GM12878 (cell line): ENCODE results near the gene THUMPD2. TPM values are rescaled to one million over a fixed set of nuclear protein-coding genes. Genes with fewer than 3 reads are reported as not detected.

ENCODE experiments used
- ATAC-seq: fragments of 200-7000 bp; cut with Tn5 transposase; 3 replicates; pipeline ENCODE4 v1.9.1; 2020; ENCODE audit warnings: mild to moderate bottlenecking, moderate library complexity
- BruUV-seq: library from RNA; stranded (reverse); fragments of 400-500 nt; replicated peaks from 2 replicates; lab custom pipeline; 2021; lab: Mats Ljungman, UMichigan
- CTCF ChIA-PET: fragments of 300-600 bp; sonication (Branson Sonifier 250); formaldehyde crosslinking; extraction: SDS; loops from one replicate; lab custom pipeline; 2021; ENCODE audit warnings: inconsistent platforms; lab: Yijun Ruan, JAX
- POLR2A ChIA-PET: fragments of 350-600 bp; formaldehyde crosslinking; extraction: SDS; loops from one replicate; lab custom pipeline; 2021; ENCODE audit warnings: inconsistent platforms; lab: Charles Lee
- RAD21 ChIA-PET: fragments of 300-600 bp; sonication (Branson Sonifier 250); formaldehyde crosslinking; loops from one replicate; lab custom pipeline; 2023; ENCODE audit warnings: antibody characterized with exemption; ENCODE audit not compliant: unreplicated experiment; lab: Charles Lee
- SMC1A ChIA-PET: fragments of 300-600 bp; sonication (Branson Sonifier 250); formaldehyde crosslinking; loops from one replicate; lab custom pipeline; 2023; ENCODE audit not compliant: unreplicated experiment, uncharacterized antibody; lab: Charles Lee
- DNase-seq: peaks from one replicate; pipeline ENCODE4 v3.0.0-alpha.2; 2011; ENCODE audit warnings: low read depth, low spot score
- FAIRE-seq: peaks from 3 replicates; lab custom pipeline; 2011; peaks lifted over from hg19 to GRCh38; lab: Jason Lieb, UNC
- H2AFZ ChIP-seq: 2 replicates; pipeline ENCODE4 v1.6.0; 2011; ENCODE audit warnings: low read depth, low read length, control low read depth; ENCODE audit not compliant: control insufficient read depth
- H3K27ac ChIP-seq: 2 replicates; pipeline ENCODE4 v1.5.1; 2011; ENCODE audit warnings: control low read depth; ENCODE audit not compliant: control insufficient read depth, insufficient read depth
- H3K27me3 ChIP-seq, 2 experiments: replicated peaks in 1 of 2; 2 replicates each; pipeline versions ENCODE4 v1.6.0 to v1.6.1; 2011; ENCODE audit warnings: low read length in 1 of 2; ENCODE audit not compliant: control insufficient read depth in 2 of 2, insufficient read depth in 2 of 2
- H3K36me3 ChIP-seq, 2 experiments: 2 replicates each; pipeline ENCODE4 v1.5.1; 2011; ENCODE audit warnings: low read length in 1 of 2; ENCODE audit not compliant: control insufficient read depth in 2 of 2, insufficient read depth in 2 of 2
- H3K4me1 ChIP-seq: 2 replicates; pipeline ENCODE4 v1.6.1; 2011; ENCODE audit warnings: mild to moderate bottlenecking, low read length, moderate library complexity, mixed read lengths; ENCODE audit not compliant: control insufficient read depth, insufficient read depth
- H3K4me2 ChIP-seq: 2 replicates; pipeline ENCODE4 v1.6.0; 2011; ENCODE audit warnings: control low read depth; ENCODE audit not compliant: control insufficient read depth, insufficient read depth
- H3K4me3 ChIP-seq: fragments of 200-600 bp; sonication (generic); 2 replicates; pipeline ENCODE4 v1.5.1; 2016
- H3K79me2 ChIP-seq: 2 replicates; pipeline ENCODE4 v1.6.0; 2011; ENCODE audit warnings: low read length; ENCODE audit not compliant: control insufficient read depth, insufficient read depth
- H3K9ac ChIP-seq: 2 replicates; pipeline ENCODE4 v1.8.0; 2011; ENCODE audit warnings: low read length, control low read depth, mixed read lengths; ENCODE audit not compliant: control insufficient read depth, insufficient read depth
- H3K9me3 ChIP-seq: replicated peaks from 3 replicates; pipeline ENCODE4 v1.5.1; 2011; ENCODE audit warnings: mild to moderate bottlenecking, low read length; ENCODE audit not compliant: control insufficient read depth, insufficient read depth
- H4K20me1 ChIP-seq: 2 replicates; pipeline ENCODE4 v1.6.0; 2011; ENCODE audit not compliant: control insufficient read depth, insufficient read depth
- BCL11A ChIP-seq: IDR thresholded peaks from 2 replicates; pipeline ENCODE4 v1.6.1; 2011; ENCODE audit warnings: low read depth, low read length
- FOXK2 ChIP-seq: fragments of 450-650 bp; IDR thresholded peaks from 2 replicates; pipeline ENCODE4 v1.6.1; 2017; ENCODE audit warnings: mild to moderate bottlenecking, moderate library complexity
- FOXM1 ChIP-seq: IDR thresholded peaks from 2 replicates; pipeline ENCODE4 v1.6.1; 2012; ENCODE audit warnings: low read depth, mild to moderate bottlenecking, inconsistent platforms, low read length, moderate library complexity
- HCFC1 ChIP-seq: fragments of 150-350 bp; IDR thresholded peaks from 2 replicates; pipeline ENCODE4 v1.6.1; 2014; ENCODE audit warnings: low read length
- KAT2A ChIP-seq: conservative IDR thresholded peaks from 2 replicates; pipeline ENCODE4 v1.6.1; 2011; ENCODE audit warnings: low read depth, low read length; ENCODE audit not compliant: control insufficient read depth
- MAX ChIP-seq: IDR thresholded peaks from 2 replicates; pipeline ENCODE4 v1.6.1; 2012; ENCODE audit warnings: low read depth, low read length, improper control_type of control experiment
- MEF2A ChIP-seq: IDR thresholded peaks from 2 replicates; pipeline ENCODE4 v1.6.1; 2011; ENCODE audit warnings: low read depth, mild to moderate bottlenecking, low read length, moderate library complexity; ENCODE audit not compliant: insufficient read depth
- RB1 ChIP-seq: fragments of 450-650 bp; formaldehyde crosslinking; IDR thresholded peaks from 2 replicates; pipeline ENCODE4 v1.6.1; 2017; ENCODE audit warnings: mild to moderate bottlenecking, borderline replicate concordance
- TCF7 ChIP-seq: IDR thresholded peaks from 2 replicates; pipeline ENCODE4 v1.6.1; 2014; ENCODE audit warnings: antibody characterized with exemption, borderline replicate concordance
- ZNF217 ChIP-seq: fragments of 450-650 bp; IDR thresholded peaks from 2 replicates; pipeline ENCODE4 v1.6.1; 2017; ENCODE audit warnings: antibody characterized with exemption, mild to moderate bottlenecking
- WGBS: methylation state at CpG from one replicate; pipeline ENCODE4 v1.1.6; 2016; ENCODE audit warnings: low lambda C conversion rate; ENCODE audit not compliant: insufficient replicate concordance, insufficient coverage; ENCODE audit errors: missing lambda C conversion rate; 5-methylcytosine and 5-hydroxymethylcytosine counted together
- in situ Hi-C: fragments of 300-500 bp; cut with MboI; formaldehyde crosslinking; loops from 9 replicates; pipeline ENCODE4 v1.14.3; 2018; ENCODE audit warnings: mixed read lengths
- intact Hi-C: fragments of 100-400 bp; cut with micrococcal nuclease; formaldehyde crosslinking; loops from one replicate; pipeline ENCODE4 v1.14.2; 2022; ENCODE audit not compliant: unreplicated experiment
- polyA plus RNA-seq, 11 experiments: library from polyadenylated mRNA; depleted of rRNA in 4 of 11; unstranded in 6 of 11; stranded (reverse) in 5 of 11; fragments of >200 nt; fragmentation: Nextera tagmentation in 4 of 11; fragmentation: Illumina TruSeq in 1 of 11; extraction: Ambion mirVana in 4 of 11; extraction: Trizol in 1 of 11; gene quantifications; 1 replicate in 1 of 11; 2 replicates in 10 of 11; pipeline versions ENCODE4 v1.2.1 to v1.2.3, GENCODE V29; 2011 to 2016; ENCODE audit warnings: inconsistent platforms in 2 of 11, missing spikeins in 2 of 11, low read depth in 1 of 11
- total RNA-seq, 4 experiments: library from RNA; depleted of rRNA in 3 of 4; stranded (reverse); fragments of >200 nt in 3 of 4; fragmentation: Illumina TruSeq in 1 of 4; extraction: Trizol in 1 of 4; gene quantifications; 2 replicates each; pipeline versions ENCODE4 v1.2.1 to v1.2.3, GENCODE V29; 2013 to 2021
- TF ChIP-seq, protein P1 (sequence below): fragments of 450-650 bp; IDR thresholded peaks from 2 replicates; pipeline ENCODE4 v1.6.1; 2014; ENCODE audit warnings: mild to moderate bottlenecking

THUMPD2 gene
- total and polyA plus RNA-seq, 10 of the 15 experiments (the other 5 are each of a cell fraction or from before 2014, with no cell fraction given), result 6.7 to 19.7 (median 13.8) TPM

DNA sequence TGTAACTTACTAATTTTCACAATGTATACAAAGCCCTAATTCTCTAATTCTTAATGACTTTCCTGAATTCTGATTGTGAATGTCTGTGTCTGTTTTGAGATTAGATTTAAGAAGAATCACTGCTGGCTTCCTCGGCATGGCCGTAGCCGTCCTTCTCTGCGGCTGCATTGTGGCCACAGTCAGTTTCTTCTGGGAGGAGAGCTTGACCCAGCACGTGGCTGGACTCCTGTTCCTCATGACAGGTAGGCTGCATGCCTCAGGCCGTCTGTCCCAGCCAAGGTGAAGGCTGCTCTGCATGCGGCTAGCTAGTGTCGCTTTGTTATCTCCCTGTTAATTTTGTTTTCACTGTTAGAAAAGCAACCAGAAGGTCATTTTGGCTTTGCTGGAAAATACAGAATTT is 72.1 kb downstream of the THUMPD2 start:
- H4K20me1 ChIP-seq, result no peaks in the 10 kb centered on the region
- intact Hi-C loops (no loop called here), in situ Hi-C loops (no loop called here)
- no peak overlapping the region for H3K9ac ChIP-seq
- H3K27ac ChIP-seq, result no peak overlapping the region
- BruUV-seq, result no TSS peak
- no peak overlapping the region for H2AFZ ChIP-seq
- no peak for ATAC-seq
- ChIA-PET SMC1A (interaction anchor here (0.9 kb wide), 1 partner anchor 13 kb away, joined by 3 read pairs; no protein-coding TSS in a partner anchor), RAD21 (no interaction called here), POLR2A (no interaction called here), CTCF (no interaction called here)
- H3K27me3 ChIP-seq, result no peaks in the 10 kb centered on the region
- H3K9me3 ChIP-seq, result peaks cover 2% of the 10 kb centered on the region; the same call in 2 of the 3 replicates
- WGBS, result 70% methylated on average over 8 of the region's 8 CpGs
- FAIRE-seq, result no peak
- H3K4me1 ChIP-seq, result no peaks in the 10 kb centered on the region
- H3K4me3 ChIP-seq, result no peak overlapping the region
- H3K36me3 ChIP-seq, result no peaks in the 10 kb centered on the region
- TF ChIP-seq FOXK2, result no peak
- TF ChIP-seq FOXM1, result no peak
- no peak for TF ChIP-seq RB1
- TF ChIP-seq TCF7, result no peak
- no peak for TF ChIP-seq BCL11A
- TF ChIP-seq MEF2A, result no peak
- TF ChIP-seq MAX, result no peak
- TF ChIP-seq, protein P1, sequence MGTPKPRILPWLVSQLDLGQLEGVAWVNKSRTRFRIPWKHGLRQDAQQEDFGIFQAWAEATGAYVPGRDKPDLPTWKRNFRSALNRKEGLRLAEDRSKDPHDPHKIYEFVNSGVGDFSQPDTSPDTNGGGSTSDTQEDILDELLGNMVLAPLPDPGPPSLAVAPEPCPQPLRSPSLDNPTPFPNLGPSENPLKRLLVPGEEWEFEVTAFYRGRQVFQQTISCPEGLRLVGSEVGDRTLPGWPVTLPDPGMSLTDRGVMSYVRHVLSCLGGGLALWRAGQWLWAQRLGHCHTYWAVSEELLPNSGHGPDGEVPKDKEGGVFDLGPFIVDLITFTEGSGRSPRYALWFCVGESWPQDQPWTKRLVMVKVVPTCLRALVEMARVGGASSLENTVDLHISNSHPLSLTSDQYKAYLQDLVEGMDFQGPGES, result no peak
- no peak for TF ChIP-seq HCFC1
- TF ChIP-seq ZNF217, result no peak
- TF ChIP-seq KAT2A, result no peak
- no peaks in the 10 kb centered on the region for H3K79me2 ChIP-seq
- no peak for DNase-seq
- H3K4me2 ChIP-seq, result no peak overlapping the region
